K562 treated with DMSO at 1 percent for 48 hours (cell line): ENCODE results near the gene ZMYM4. TPM values are rescaled to one million over a fixed set of nuclear protein-coding genes. Genes with fewer than 3 reads are reported as not detected.

Source experiments
- total RNA-seq: library from RNA; unstranded; fragments of 300-600 nt; gene quantifications from 2 replicates; pipeline ENCODE4 v1.2.3, GENCODE V29; 2022; ENCODE audit warnings: low replicate concordance; ENCODE audit errors: extremely low read depth

Gene ZMYM4
- total RNA-seq = not detected in 2 replicates

GRCh38 chr1:35268282-35269200 lies at the start of gene ZMYM4:
TSS of gene ZMYM4 (plus strand) at chr1:35268709. CDS start at chr1:35269047, 338 bp downstream.

Other genes starting within 250 kb of the ZMYM4 start
- gene ZMYM6, start 236.8 kb upstream of the ZMYM4 start, total RNA-seq = not detected in 2 replicates
- gene ZMYM1, start 189.3 kb upstream of the ZMYM4 start, total RNA-seq = not detected in 2 replicates
- 227 TPM in 1 of 2 replicates, not detected in the other for gene SFPQ, start 75.6 kb upstream of the ZMYM4 start, total RNA-seq